22Rv1 (cell line): ENCODE data around the gene CCDC24.

Source experiments
- CTCF ChIP-seq: fragments of 450-650 bp; IDR thresholded peaks from 2 replicates; pipeline ENCODE4 v1.5.1; 2017; ENCODE audit warnings: mild to moderate bottlenecking
- ZFX ChIP-seq: fragments of 450-650 bp; IDR thresholded peaks from 2 replicates; pipeline ENCODE4 v1.6.1; 2017; ENCODE audit warnings: antibody characterized with exemption, borderline replicate concordance

GRCh38 chr1:44035726-44036408 is 44.5 kb downstream of the CCDC24 start:
- TF ChIP-seq CTCF: no peak
- no peak for TF ChIP-seq ZFX
